Body of pancreas (tissue), 4 donors: ENCODE data around the gene CARD18. TPM values are rescaled to one million over a fixed set of nuclear protein-coding genes. Genes with fewer than 3 reads are reported as not detected.

Experiments used
- ATAC-seq: fragments of 150-250 bp; one replicate; pipeline ENCODE4 v1.9.1; 2016
- DNase-seq, 4 donors: peaks; one replicate each; pipeline ENCODE4 v3.0.0-alpha.2; 2019
- H3K27ac ChIP-seq, 4 donors: fragments of 200-600 bp; sonication (generic); 1 replicate in 3 of 4; 2 replicates in 1 of 4; pipeline versions ENCODE4 v1.5.1 to v1.6.1; 2016 to 2019; ENCODE audit warnings: mild to moderate bottlenecking in 1 of 4, mixed read lengths in 1 of 4, moderate library complexity in 1 of 4
- H3K27me3 ChIP-seq, 2 donors: fragments of 200-600 bp; sonication (generic); one replicate each; pipeline ENCODE4 v1.6.0; 2016; ENCODE audit warnings: mild to moderate bottlenecking in 1 of 2
- H3K36me3 ChIP-seq, 2 donors: fragments of 200-600 bp; sonication (generic); replicated peaks in 1 of 2; 2 replicates each; pipeline ENCODE4 v1.5.1; 2016; ENCODE audit warnings: low read depth in 2 of 2; ENCODE audit not compliant: insufficient read depth in 1 of 2
- H3K4me1 ChIP-seq: fragments of 200-600 bp; sonication (generic); one replicate; pipeline ENCODE4 v1.6.0; 2016
- H3K4me3 ChIP-seq, 2 donors: fragments of 200-600 bp; sonication (generic); 1 replicate in 1 of 2; 2 replicates in 1 of 2; pipeline ENCODE4 v1.5.1; 2016 to 2019
- H3K9me3 ChIP-seq, 3 donors: fragments of 200-600 bp; sonication (generic); 1 replicate in 2 of 3; 2 replicates in 1 of 3; pipeline ENCODE4 v1.5.1; 2016
- CTCF ChIP-seq, 7 experiments: fragments of 450-650 bp in 4 of 7; fragments of 200-600 bp in 3 of 7; sonication (generic) in 3 of 7; IDR thresholded peaks; one replicate each; pipeline ENCODE4 v1.5.1; 2016 to 2019; ENCODE audit warnings: antibody characterized with exemption in 7 of 7
- POLR2A ChIP-seq, 3 donors: fragments of 450-650 bp; IDR thresholded peaks; one replicate each; pipeline ENCODE4 v1.6.1; 2016; ENCODE audit warnings: antibody characterized with exemption in 3 of 3, mild to moderate bottlenecking in 2 of 3
- WGBS, 2 donors: methylation state at CpG; one replicate each; pipeline ENCODE4 v1.1.5; 2017; 5-methylcytosine and 5-hydroxymethylcytosine counted together
- intact Hi-C: fragments of 100-400 bp; cut with DNase I; formaldehyde crosslinking; loops from one replicate; pipeline ENCODE4 v1.15.1; 2023
- total RNA-seq, 2 donors: library from RNA; depleted of rRNA; stranded (reverse); fragments of >200 nt; gene quantifications; one replicate each; pipeline ENCODE4 v1.1.0, GENCODE V29; 2016

CARD18 gene
- total RNA-seq, 2 donors from 2014 or later, result not detected

GRCh38 chr11:105162506-105162905 is 22.9 kb upstream of the CARD18 start:
- Histone ChIP-seq H3K36me3 (no peaks in the 10 kb centered on the region), H3K4me1 (no peaks in the 10 kb centered on the region), H3K27ac (no peak overlapping the region), H3K27me3 (no peaks in the 10 kb centered on the region), H3K4me3 (no peak overlapping the region), H3K9me3 (no peaks in the 10 kb centered on the region)
- ATAC-seq (no peak), DNase-seq (no peak)
- intact Hi-C loops, result no loop called here
- WGBS, 2 donors, result 28 to 36% methylated on average over 1 of the region's 1 CpG
- no peak for TF ChIP-seq CTCF (IDR thresholded peaks at IDR 0.05)
- no peak for TF ChIP-seq POLR2A (IDR thresholded peaks at IDR 0.05)

GRCh38 chr11:105158436-105158835 is 18.9 kb upstream of the CARD18 start:
- H3K27me3 ChIP-seq, result no peaks in the 10 kb centered on the region
- no peak overlapping the region for H3K27ac ChIP-seq
- DNase-seq (no peak), ATAC-seq (no peak)
- WGBS, 2 donors, result 95 to 96% methylated on average over 1 of the region's 1 CpG
- intact Hi-C loops, result no loop called here
- no peaks in the 10 kb centered on the region for H3K36me3 ChIP-seq
- no peak overlapping the region for H3K4me3 ChIP-seq
- TF ChIP-seq CTCF (IDR thresholded peaks at IDR 0.05) (no peak), POLR2A (IDR thresholded peaks at IDR 0.05) (no peak)
- no peaks in the 10 kb centered on the region for H3K4me1 ChIP-seq
- H3K9me3 ChIP-seq, result no peaks in the 10 kb centered on the region

GRCh38 chr11:105156720-105157119 is 17.2 kb upstream of the CARD18 start:
- Histone ChIP-seq H3K4me1 (no peaks in the 10 kb centered on the region), H3K27me3 (no peaks in the 10 kb centered on the region), H3K36me3 (no peaks in the 10 kb centered on the region), H3K4me3 (no peak overlapping the region), H3K27ac (no peak overlapping the region), H3K9me3 (no peaks in the 10 kb centered on the region)
- no peak for DNase-seq
- no peak for TF ChIP-seq POLR2A (IDR thresholded peaks at IDR 0.05)
- no peak for TF ChIP-seq CTCF (IDR thresholded peaks at IDR 0.05)
- intact Hi-C loops, result no loop called here
- ATAC-seq, result no peak
- WGBS, 2 donors, result 76 to 84% methylated on average over 4 of the region's 4 CpGs

GRCh38 chr11:105156231-105156630 is 16.7 kb upstream of the CARD18 start:
- DNase-seq (no peak), ATAC-seq (no peak)
- no peaks in the 10 kb centered on the region for H3K9me3 ChIP-seq
- WGBS, 2 donors, result 44 to 45% methylated on average over 2 of the region's 2 CpGs
- H3K4me1 ChIP-seq, result no peaks in the 10 kb centered on the region
- no peak overlapping the region for H3K4me3 ChIP-seq
- no peak overlapping the region for H3K27ac ChIP-seq
- H3K36me3 ChIP-seq, result no peaks in the 10 kb centered on the region
- intact Hi-C loops, result no loop called here
- no peaks in the 10 kb centered on the region for H3K27me3 ChIP-seq
- no peak for TF ChIP-seq CTCF (IDR thresholded peaks at IDR 0.05)
- TF ChIP-seq POLR2A (IDR thresholded peaks at IDR 0.05), result no peak

- Histone ChIP-seq H3K27me3 (no peaks in the 10 kb centered on the region), H3K36me3 (no peaks in the 10 kb centered on the region), H3K27ac (no peak overlapping the region), H3K4me1 (no peaks in the 10 kb centered on the region), H3K9me3 (no peaks in the 10 kb centered on the region), H3K4me3 (no peak overlapping the region)
- intact Hi-C loops, result no loop called here
- no peak for TF ChIP-seq POLR2A (IDR thresholded peaks at IDR 0.05)
- no peak for TF ChIP-seq CTCF (IDR thresholded peaks at IDR 0.05)
- no peak for DNase-seq
- no peak for ATAC-seq
- WGBS, 2 donors, result 73 to 78% methylated on average over 6 of the region's 6 CpGs
These were observed 16.1 kb upstream of the CARD18 start for GRCh38 chr11:105155679-105156078.
